ENCODE data around the gene KRT8. TPM values are rescaled to one million over a fixed set of nuclear protein-coding genes. Genes with fewer than 3 reads are reported as not detected.

Gene KRT8
- total RNA-seq, 2 experiments from 2014 or later = 0.16 to 0.89 TPM

DNA sequence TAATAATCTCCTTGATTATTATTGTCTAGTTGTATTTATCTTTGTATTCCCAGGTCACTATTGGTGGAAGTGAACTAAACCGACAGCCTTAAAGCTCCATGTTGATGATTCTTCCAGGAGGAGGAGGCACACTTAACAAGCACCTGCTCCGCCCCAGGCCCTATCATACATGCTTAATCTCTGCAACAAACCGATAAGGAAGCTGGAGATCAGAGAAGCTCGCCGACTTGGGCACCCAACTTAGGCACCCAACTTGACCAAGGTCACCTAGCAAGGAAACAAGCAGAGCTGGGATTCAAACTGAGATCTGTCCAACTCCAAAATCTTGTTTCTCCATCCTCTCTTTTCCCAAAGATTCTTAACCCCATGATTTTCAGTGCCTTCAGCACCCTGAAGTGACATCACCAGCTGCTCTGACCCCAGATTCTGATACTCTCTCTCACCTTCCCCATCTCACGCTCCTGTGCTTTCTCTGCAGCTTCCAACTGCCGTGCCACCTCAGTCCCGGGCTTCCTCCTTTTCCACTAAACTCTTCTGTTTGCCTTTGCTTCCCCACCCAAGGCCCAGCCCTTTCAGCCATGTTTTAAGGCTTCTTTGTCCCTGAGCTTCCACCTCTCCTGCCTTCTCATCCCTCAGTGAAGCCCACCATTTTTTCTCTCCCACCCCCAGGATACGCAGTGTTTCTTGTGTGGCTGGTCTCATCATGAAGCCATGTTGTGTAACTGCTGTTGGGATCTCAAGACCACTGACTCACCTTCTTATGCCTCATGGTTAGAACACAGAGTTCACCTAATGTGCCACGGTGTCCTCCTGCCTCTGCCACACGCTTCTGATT, 37.4 kb upstream of the KRT8 start:
- Histone ChIP-seq H3K9me2 (ENCODE audit: insufficient read depth, low read length) (no peaks in the 10 kb centered on the region), H4K20me1 (ENCODE audit: insufficient read depth, low read length) (no peaks in the 10 kb centered on the region), H3K27ac (ENCODE audit: low read depth, low read length, poor library complexity, severe bottlenecking) (no peak overlapping the region), H3K36me3 (ENCODE audit: insufficient read depth, low read length) (no peaks in the 10 kb centered on the region), H3K9me3 (ENCODE audit: low read length) (no peaks in the 10 kb centered on the region), H3K4me1 (ENCODE audit: insufficient read depth, low read length, poor library complexity, severe bottlenecking) (no peaks in the 10 kb centered on the region), H3K4me3 (ENCODE audit: low read depth, low read length, poor library complexity, severe bottlenecking) (no peak overlapping the region), H2AFZ (ENCODE audit: low read length) (no peak overlapping the region), H3K79me2 (ENCODE audit: insufficient read depth, low read depth, low read length) (no peaks in the 10 kb centered on the region), H3K4me2 (ENCODE audit: low read length) (no peak overlapping the region)
- no peak for DNase-seq (ENCODE audit: low spot score)
- CTCF ChIA-PET (ENCODE audit: unreplicated experiment) = no interaction called here
- intact Hi-C loops (cut with micrococcal nuclease; ENCODE audit: unreplicated experiment) = no loop called here
- POLR2A ChIA-PET = no interaction called here
- no TSS peak for BruUV-seq (replicated peaks)
- TF ChIP-seq, protein P1, sequence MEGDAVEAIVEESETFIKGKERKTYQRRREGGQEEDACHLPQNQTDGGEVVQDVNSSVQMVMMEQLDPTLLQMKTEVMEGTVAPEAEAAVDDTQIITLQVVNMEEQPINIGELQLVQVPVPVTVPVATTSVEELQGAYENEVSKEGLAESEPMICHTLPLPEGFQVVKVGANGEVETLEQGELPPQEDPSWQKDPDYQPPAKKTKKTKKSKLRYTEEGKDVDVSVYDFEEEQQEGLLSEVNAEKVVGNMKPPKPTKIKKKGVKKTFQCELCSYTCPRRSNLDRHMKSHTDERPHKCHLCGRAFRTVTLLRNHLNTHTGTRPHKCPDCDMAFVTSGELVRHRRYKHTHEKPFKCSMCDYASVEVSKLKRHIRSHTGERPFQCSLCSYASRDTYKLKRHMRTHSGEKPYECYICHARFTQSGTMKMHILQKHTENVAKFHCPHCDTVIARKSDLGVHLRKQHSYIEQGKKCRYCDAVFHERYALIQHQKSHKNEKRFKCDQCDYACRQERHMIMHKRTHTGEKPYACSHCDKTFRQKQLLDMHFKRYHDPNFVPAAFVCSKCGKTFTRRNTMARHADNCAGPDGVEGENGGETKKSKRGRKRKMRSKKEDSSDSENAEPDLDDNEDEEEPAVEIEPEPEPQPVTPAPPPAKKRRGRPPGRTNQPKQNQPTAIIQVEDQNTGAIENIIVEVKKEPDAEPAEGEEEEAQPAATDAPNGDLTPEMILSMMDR (conservative IDR thresholded peaks at IDR 0.05; ENCODE audit: low read length) = no peak
- no peak for TF ChIP-seq EZH2phosphoT487 (IDR thresholded peaks at IDR 0.05; ENCODE audit: borderline replicate concordance, low read depth, low read length)

GRCh38 chr12:52929538-52929937, 24.7 kb upstream of the KRT8 start:
- H3K27ac ChIP-seq (ENCODE audit: low read depth, low read length, poor library complexity, severe bottlenecking) = no peak overlapping the region
- intact Hi-C loops (cut with micrococcal nuclease; ENCODE audit: unreplicated experiment) = no loop called here
- BruUV-seq (replicated peaks) = no TSS peak
- H4K20me1 ChIP-seq (ENCODE audit: insufficient read depth, low read length) = no peaks in the 10 kb centered on the region
- TF ChIP-seq, protein P1 (conservative IDR thresholded peaks at IDR 0.05; ENCODE audit: low read length) = no peak
- TF ChIP-seq EZH2phosphoT487 (IDR thresholded peaks at IDR 0.05; ENCODE audit: borderline replicate concordance, low read depth, low read length) = no peak
- no peak for DNase-seq (ENCODE audit: low spot score)
- no peaks in the 10 kb centered on the region for H3K9me2 ChIP-seq (ENCODE audit: insufficient read depth, low read length)
- no peak overlapping the region for H3K4me2 ChIP-seq (ENCODE audit: low read length)
- no peaks in the 10 kb centered on the region for H3K4me1 ChIP-seq (ENCODE audit: insufficient read depth, low read length, poor library complexity, severe bottlenecking)
- no peak overlapping the region for H3K4me3 ChIP-seq (ENCODE audit: low read depth, low read length, poor library complexity, severe bottlenecking)
- no peaks in the 10 kb centered on the region for H3K79me2 ChIP-seq (ENCODE audit: insufficient read depth, low read depth, low read length)
- H3K36me3 ChIP-seq (ENCODE audit: insufficient read depth, low read length) = no peaks in the 10 kb centered on the region
- H2AFZ ChIP-seq (ENCODE audit: low read length) = no peak overlapping the region
- H3K9me3 ChIP-seq (ENCODE audit: low read length) = no peaks in the 10 kb centered on the region
- ChIA-PET POLR2A (interaction anchor here (0.7 kb wide), 1 partner anchor 15 kb away, joined by 4 read pairs; no protein-coding TSS in a partner anchor), CTCF (ENCODE audit: unreplicated experiment) (no interaction called here)

DNA sequence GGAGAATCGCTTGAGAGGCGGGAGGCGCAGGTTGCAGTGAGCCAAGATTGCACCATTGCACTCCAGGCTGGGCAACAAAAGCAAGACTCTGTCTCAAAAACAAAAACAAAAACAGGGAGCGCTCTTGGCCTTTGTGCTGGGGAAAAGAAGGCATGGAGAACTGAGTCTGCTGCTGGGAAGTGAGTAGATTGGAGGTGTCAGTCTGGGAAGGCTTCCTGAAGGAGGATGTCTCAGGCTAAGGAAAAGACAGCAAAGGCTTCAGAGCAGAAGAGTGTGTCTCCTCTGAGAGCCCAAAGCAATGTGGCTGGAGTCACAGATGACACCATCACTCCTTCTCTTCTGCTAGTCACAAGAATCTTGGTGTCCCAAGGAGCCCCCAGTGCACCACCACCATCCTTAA, 23.1 kb upstream of the KRT8 start:
- no TSS peak for BruUV-seq (replicated peaks)
- no peak overlapping the region for H3K4me2 ChIP-seq (ENCODE audit: low read length)

More for the DNA sequence above, 23.1 kb upstream of the KRT8 start:
- Histone ChIP-seq H3K27ac (ENCODE audit: low read depth, low read length, poor library complexity, severe bottlenecking) (no peak overlapping the region), H3K9me3 (ENCODE audit: low read length) (no peaks in the 10 kb centered on the region), H3K4me1 (ENCODE audit: insufficient read depth, low read length, poor library complexity, severe bottlenecking) (no peaks in the 10 kb centered on the region), H3K36me3 (ENCODE audit: insufficient read depth, low read length) (no peaks in the 10 kb centered on the region), H3K4me3 (ENCODE audit: low read depth, low read length, poor library complexity, severe bottlenecking) (no peak overlapping the region), H3K9me2 (ENCODE audit: insufficient read depth, low read length) (no peaks in the 10 kb centered on the region), H3K79me2 (ENCODE audit: insufficient read depth, low read depth, low read length) (no peaks in the 10 kb centered on the region), H4K20me1 (ENCODE audit: insufficient read depth, low read length) (no peaks in the 10 kb centered on the region), H2AFZ (ENCODE audit: low read length) (no peak overlapping the region)
- no peak for DNase-seq (ENCODE audit: low spot score)
- CTCF ChIA-PET (ENCODE audit: unreplicated experiment) = no interaction called here
- TF ChIP-seq EZH2phosphoT487 (IDR thresholded peaks at IDR 0.05; ENCODE audit: borderline replicate concordance, low read depth, low read length) = no peak
- TF ChIP-seq, protein P1 (conservative IDR thresholded peaks at IDR 0.05; ENCODE audit: low read length) = no peak
- POLR2A ChIA-PET = no interaction called here
- intact Hi-C loops (cut with micrococcal nuclease; ENCODE audit: unreplicated experiment) = no loop called here

Data from OCI-LY7 (cell line).